Measurements from ENCODE around the gene ZFR2.

ZFR2 gene

GRCh38 chr19:3793799-3794198 is 75.0 kb downstream of the ZFR2 start:
- Histone ChIP-seq H3K9me3 (replicated peaks; ENCODE audit: low read length) (peaks cover 4% of the 10 kb centered on the region), H3K4me1 (ENCODE audit: control insufficient read depth, insufficient read depth, low read length) (no peaks in the 10 kb centered on the region)

GRCh38 chr19:3792114-3792513 is 76.7 kb downstream of the ZFR2 start:
- no peak overlapping the region for H3K4me3 ChIP-seq (ENCODE audit: low read length)
- H3K9ac ChIP-seq (ENCODE audit: low read depth, low read length) = no peak overlapping the region
- H3K27me3 ChIP-seq (ENCODE audit: control insufficient read depth, insufficient read depth, low read length) = peaks cover 28% of the 10 kb centered on the region
- no peak overlapping the region for H3K4me2 ChIP-seq (ENCODE audit: low read length)
- no peaks in the 10 kb centered on the region for H3K4me1 ChIP-seq (ENCODE audit: control insufficient read depth, insufficient read depth, low read length)
- H3K9me3 ChIP-seq (replicated peaks; ENCODE audit: low read length) = peaks cover 4% of the 10 kb centered on the region
- H3K36me3 ChIP-seq (ENCODE audit: insufficient read depth, low read length) = no peaks in the 10 kb centered on the region

More at GRCh38 chr19:3793799-3794198, 75.0 kb downstream of the ZFR2 start:
- H3K9ac ChIP-seq (ENCODE audit: low read depth, low read length) = no peak overlapping the region
- H3K27me3 ChIP-seq (ENCODE audit: control insufficient read depth, insufficient read depth, low read length) = peaks cover 27% of the 10 kb centered on the region
- no peaks in the 10 kb centered on the region for H3K36me3 ChIP-seq (ENCODE audit: insufficient read depth, low read length)
- H3K4me3 ChIP-seq (ENCODE audit: low read length) = no peak overlapping the region
- no peak overlapping the region for H3K4me2 ChIP-seq (ENCODE audit: low read length)

- Histone ChIP-seq H3K36me3 (ENCODE audit: insufficient read depth, low read length) (no peaks in the 10 kb centered on the region), H3K4me1 (ENCODE audit: control insufficient read depth, insufficient read depth, low read length) (no peaks in the 10 kb centered on the region), H3K9me3 (replicated peaks; ENCODE audit: low read length) (peaks cover 4% of the 10 kb centered on the region), H3K4me2 (ENCODE audit: low read length) (no peak overlapping the region), H3K4me3 (ENCODE audit: low read length) (no peak overlapping the region), H3K27me3 (ENCODE audit: control insufficient read depth, insufficient read depth, low read length) (peaks cover 28% of the 10 kb centered on the region), H3K9ac (ENCODE audit: low read depth, low read length) (no peak overlapping the region)
Measured at GRCh38 chr19:3790941-3791340, 77.9 kb downstream of the ZFR2 start.

GRCh38 chr19:3790209-3790734 is 78.6 kb downstream of the ZFR2 start:
- Histone ChIP-seq H3K9ac (ENCODE audit: low read depth, low read length) (no peak overlapping the region), H3K4me3 (ENCODE audit: low read length) (no peak overlapping the region), H3K4me2 (ENCODE audit: low read length) (no peak overlapping the region), H3K9me3 (replicated peaks; ENCODE audit: low read length) (peaks cover 4% of the 10 kb centered on the region), H3K4me1 (ENCODE audit: control insufficient read depth, insufficient read depth, low read length) (no peaks in the 10 kb centered on the region), H3K36me3 (ENCODE audit: insufficient read depth, low read length) (no peaks in the 10 kb centered on the region), H3K27me3 (ENCODE audit: control insufficient read depth, insufficient read depth, low read length) (peaks cover 31% of the 10 kb centered on the region)

- H3K36me3 ChIP-seq (ENCODE audit: insufficient read depth, low read length) = no peaks in the 10 kb centered on the region
- peaks cover 37% of the 10 kb centered on the region for H3K27me3 ChIP-seq (ENCODE audit: control insufficient read depth, insufficient read depth, low read length)
- no peak overlapping the region for H3K4me3 ChIP-seq (ENCODE audit: low read length)
- no peak overlapping the region for H3K9ac ChIP-seq (ENCODE audit: low read depth, low read length)
- H3K4me1 ChIP-seq (ENCODE audit: control insufficient read depth, insufficient read depth, low read length) = no peaks in the 10 kb centered on the region
- peaks cover 4% of the 10 kb centered on the region for H3K9me3 ChIP-seq (replicated peaks; ENCODE audit: low read length)
- no peak overlapping the region for H3K4me2 ChIP-seq (ENCODE audit: low read length)
Measured at GRCh38 chr19:3788996-3789778, 79.7 kb downstream of the ZFR2 start.

- H3K27me3 ChIP-seq (ENCODE audit: control insufficient read depth, insufficient read depth, low read length) = peaks cover 37% of the 10 kb centered on the region
- H3K9me3 ChIP-seq (replicated peaks; ENCODE audit: low read length) = peaks cover 18% of the 10 kb centered on the region
- H3K36me3 ChIP-seq (ENCODE audit: insufficient read depth, low read length) = no peaks in the 10 kb centered on the region
- H3K4me1 ChIP-seq (ENCODE audit: control insufficient read depth, insufficient read depth, low read length) = no peaks in the 10 kb centered on the region
- no peak within 1 kb of the TSS for H3K9ac ChIP-seq (ENCODE audit: low read depth, low read length)
- H3K4me3 ChIP-seq (ENCODE audit: low read length) = no peak within 1 kb of the TSS
- H3K4me2 ChIP-seq (ENCODE audit: low read length) = peak within 1 kb of the TSS; percentile 12
Measured at GRCh38 chr19:3785938-3786824, 82.7 kb downstream of the ZFR2 start, which contains the start of gene MATK. Gene MATK (minus strand): TSS chr19:3786381. CDS start chr19:3785135, 1,246 bp downstream.

- Histone ChIP-seq H3K4me2 (ENCODE audit: low read length) (peak overlapping the region; percentile 12), H3K9ac (ENCODE audit: low read depth, low read length) (no peak overlapping the region), H3K27me3 (ENCODE audit: control insufficient read depth, insufficient read depth, low read length) (peaks cover 31% of the 10 kb centered on the region), H3K4me3 (ENCODE audit: low read length) (no peak overlapping the region), H3K9me3 (replicated peaks; ENCODE audit: low read length) (peaks cover 15% of the 10 kb centered on the region), H3K4me1 (ENCODE audit: control insufficient read depth, insufficient read depth, low read length) (no peaks in the 10 kb centered on the region), H3K36me3 (ENCODE audit: insufficient read depth, low read length) (no peaks in the 10 kb centered on the region)
Measured at GRCh38 chr19:3785451-3785937, 83.3 kb downstream of the ZFR2 start.

- Histone ChIP-seq H3K36me3 (ENCODE audit: insufficient read depth, low read length) (no peaks in the 10 kb centered on the region), H3K4me3 (ENCODE audit: low read length) (no peak overlapping the region), H3K4me2 (ENCODE audit: low read length) (no peak overlapping the region), H3K27me3 (ENCODE audit: control insufficient read depth, insufficient read depth, low read length) (peaks cover 25% of the 10 kb centered on the region), H3K9ac (ENCODE audit: low read depth, low read length) (no peak overlapping the region), H3K9me3 (replicated peaks; ENCODE audit: low read length) (peaks cover 15% of the 10 kb centered on the region), H3K4me1 (ENCODE audit: control insufficient read depth, insufficient read depth, low read length) (no peaks in the 10 kb centered on the region)
Measured at GRCh38 chr19:3784607-3785450, 84.0 kb downstream of the ZFR2 start.

GRCh38 chr19:3783660-3784584 is 84.9 kb downstream of the ZFR2 start:
- H3K4me1 ChIP-seq (ENCODE audit: control insufficient read depth, insufficient read depth, low read length) = no peaks in the 10 kb centered on the region
- peaks cover 21% of the 10 kb centered on the region for H3K27me3 ChIP-seq (ENCODE audit: control insufficient read depth, insufficient read depth, low read length)
- H3K9ac ChIP-seq (ENCODE audit: low read depth, low read length) = no peak overlapping the region
- H3K36me3 ChIP-seq (ENCODE audit: insufficient read depth, low read length) = no peaks in the 10 kb centered on the region
- no peak overlapping the region for H3K4me2 ChIP-seq (ENCODE audit: low read length)
- peaks cover 15% of the 10 kb centered on the region for H3K9me3 ChIP-seq (replicated peaks; ENCODE audit: low read length)
- H3K4me3 ChIP-seq (ENCODE audit: low read length) = no peak overlapping the region

- peaks cover 15% of the 10 kb centered on the region for H3K9me3 ChIP-seq (replicated peaks; ENCODE audit: low read length)
- no peaks in the 10 kb centered on the region for H3K36me3 ChIP-seq (ENCODE audit: insufficient read depth, low read length)
- H3K9ac ChIP-seq (ENCODE audit: low read depth, low read length) = no peak overlapping the region
- peaks cover 18% of the 10 kb centered on the region for H3K27me3 ChIP-seq (ENCODE audit: control insufficient read depth, insufficient read depth, low read length)
- H3K4me2 ChIP-seq (ENCODE audit: low read length) = no peak overlapping the region
- no peaks in the 10 kb centered on the region for H3K4me1 ChIP-seq (ENCODE audit: control insufficient read depth, insufficient read depth, low read length)
- no peak overlapping the region for H3K4me3 ChIP-seq (ENCODE audit: low read length)
Measured at GRCh38 chr19:3782903-3783302, 85.9 kb downstream of the ZFR2 start.
